ENCODE measurements around the gene TNIK.
"Not testable (repeated sequence)": the region's sequence is repeated elsewhere in the genome, so short reads cannot be mapped to it uniquely, and the experiment has no call there.

GRCh38 chr3:171304498-171304897, 155.7 kb downstream of the TNIK start:
- not testable (repeated sequence) for TF ChIP-seq CTCF (conservative IDR thresholded peaks at IDR 0.05; ENCODE audit: low read depth, low read length); EZH2 (IDR thresholded peaks at IDR 0.05; ENCODE audit: borderline replicate concordance, low read depth, low read length, poor library complexity, severe bottlenecking)

Data from A673 (cell line).